NB4 (cell line): Measurements from ENCODE around the gene PRR29.
"Not testable (repeated sequence)": the region's sequence is repeated elsewhere in the genome, so short reads cannot be mapped to it uniquely, and the experiment has no call there.

ENCODE experiments used
- DNase-seq: peaks from one replicate; pipeline ENCODE4 v3.0.0; 2010; ENCODE audit warnings: low read depth
- H3K4me3 ChIP-seq: one replicate; pipeline ENCODE4 v1.5.1; 2011; ENCODE audit warnings: mild to moderate bottlenecking, low read depth, low read length, moderate library complexity
- MYC ChIP-seq: IDR thresholded peaks from 2 replicates; pipeline ENCODE4 v1.6.1; 2011; ENCODE audit warnings: low read depth, low read length
- POLR2A ChIP-seq: IDR thresholded peaks from 2 replicates; pipeline ENCODE4 v1.6.1; 2011; ENCODE audit warnings: mild to moderate bottlenecking; ENCODE audit not compliant: insufficient read length; ENCODE audit errors: extremely low read depth
- TF ChIP-seq, protein P1 (sequence below): IDR thresholded peaks from 2 replicates; pipeline ENCODE4 v1.6.1; 2011; ENCODE audit warnings: low read depth, low read length
- TF ChIP-seq, protein P2 (sequence below): IDR thresholded peaks from one replicate; pipeline ENCODE4 v1.5.1; 2012; ENCODE audit warnings: low read depth, low read length

The PRR29 gene

DNA sequence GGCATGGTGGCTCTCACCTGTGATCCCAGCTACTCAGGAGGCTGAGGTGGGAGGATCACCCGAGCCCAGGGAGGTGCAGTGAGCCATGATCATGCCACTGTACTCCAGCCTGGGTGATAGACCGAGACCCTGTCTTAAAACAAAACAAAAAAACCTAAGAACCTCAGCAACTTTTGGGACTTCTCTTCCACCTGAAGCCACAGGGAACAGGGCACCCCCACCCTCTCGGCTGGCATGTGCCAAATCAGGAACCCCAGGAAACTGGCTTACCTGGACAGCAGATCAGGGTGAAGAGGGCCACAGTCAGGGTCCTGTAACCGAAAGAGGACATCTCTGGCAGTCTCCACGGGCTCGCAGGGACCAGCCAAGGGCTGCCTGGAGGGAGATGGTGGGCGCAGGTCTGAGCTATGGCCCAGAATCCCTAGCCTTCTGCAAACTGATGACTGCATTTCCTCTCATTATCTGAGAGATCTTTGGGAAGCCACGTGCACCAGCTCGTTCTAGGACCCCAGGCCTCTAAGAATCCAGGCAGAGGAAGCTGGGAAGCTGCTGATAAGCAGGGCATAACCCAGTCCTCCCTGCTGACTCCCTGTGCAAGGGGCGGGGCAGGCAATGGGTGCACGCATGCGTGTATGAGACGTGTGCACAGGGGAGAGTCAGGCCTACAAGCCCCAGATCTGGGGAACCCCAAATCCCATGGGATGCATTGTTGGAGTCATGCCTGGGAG, 8.4 kb downstream of the PRR29 start:
- H3K4me3 ChIP-seq: no peak overlapping the region
- TF ChIP-seq MYC (no peak), POLR2A (no peak)
- TF ChIP-seq, protein P1, sequence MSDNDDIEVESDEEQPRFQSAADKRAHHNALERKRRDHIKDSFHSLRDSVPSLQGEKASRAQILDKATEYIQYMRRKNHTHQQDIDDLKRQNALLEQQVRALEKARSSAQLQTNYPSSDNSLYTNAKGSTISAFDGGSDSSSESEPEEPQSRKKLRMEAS: no peak
- no peak for DNase-seq

DNA sequence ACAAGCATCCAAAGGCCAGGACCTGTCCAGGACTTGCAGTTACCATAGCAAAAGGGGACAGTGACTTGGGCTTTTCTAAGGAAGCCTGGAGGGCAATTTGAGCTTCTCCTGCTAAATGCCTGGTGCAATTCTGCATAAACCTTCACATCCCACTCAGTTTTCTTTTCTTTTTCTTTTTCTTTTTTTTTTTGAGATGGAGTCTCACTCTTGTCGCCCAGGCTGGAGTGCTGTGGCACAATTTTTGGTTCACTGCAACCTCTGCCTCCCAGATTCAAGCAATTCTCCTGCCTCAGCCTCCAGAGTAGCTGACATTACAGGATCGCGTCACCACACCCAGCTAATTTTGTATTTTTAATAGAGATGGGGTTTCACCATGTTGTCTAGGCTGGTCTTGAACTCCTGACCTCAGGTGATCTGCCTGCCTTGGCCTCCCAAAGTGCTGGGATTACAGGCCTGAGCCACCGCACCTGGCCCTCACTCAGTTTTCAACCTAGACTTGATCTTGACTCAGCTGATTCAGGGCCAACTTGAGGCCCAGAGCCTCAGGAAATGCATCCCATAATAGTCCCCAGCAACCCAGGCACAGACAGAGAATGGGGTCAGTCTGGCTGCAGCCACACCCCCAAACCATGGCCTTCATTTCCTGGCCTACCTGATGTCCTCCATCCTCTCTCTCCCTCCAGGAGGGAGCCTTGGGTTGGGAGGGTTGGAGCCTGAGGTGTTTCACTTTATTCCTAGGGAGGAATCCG, 9.1 kb downstream of the PRR29 start:
- not testable (repeated sequence) for DNase-seq, H3K4me3 ChIP-seq

DNA sequence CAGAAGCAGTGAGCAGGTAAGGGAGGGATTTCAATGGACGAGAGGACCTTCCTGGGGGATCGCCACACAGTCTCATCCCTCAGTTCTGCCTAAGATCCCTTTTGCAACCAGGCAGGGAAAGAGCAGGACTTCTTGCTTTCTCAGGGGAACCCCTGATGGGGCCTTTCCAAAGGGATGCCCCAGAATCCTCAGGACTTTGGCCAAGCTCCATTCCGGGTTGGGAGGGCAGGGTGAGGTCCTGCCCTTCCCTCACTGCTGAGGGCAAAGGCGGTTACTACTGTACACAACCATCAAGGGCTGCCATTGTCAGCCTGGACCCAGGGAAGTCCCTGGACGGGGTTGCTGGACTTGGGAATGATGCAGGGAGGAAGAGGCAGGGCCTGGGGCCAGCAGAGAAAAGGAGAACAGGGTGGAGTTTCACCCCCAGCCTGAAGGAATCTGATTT, 9.7 kb downstream of the PRR29 start:
- H3K4me3 ChIP-seq: no peak overlapping the region
- TF ChIP-seq, protein P2, sequence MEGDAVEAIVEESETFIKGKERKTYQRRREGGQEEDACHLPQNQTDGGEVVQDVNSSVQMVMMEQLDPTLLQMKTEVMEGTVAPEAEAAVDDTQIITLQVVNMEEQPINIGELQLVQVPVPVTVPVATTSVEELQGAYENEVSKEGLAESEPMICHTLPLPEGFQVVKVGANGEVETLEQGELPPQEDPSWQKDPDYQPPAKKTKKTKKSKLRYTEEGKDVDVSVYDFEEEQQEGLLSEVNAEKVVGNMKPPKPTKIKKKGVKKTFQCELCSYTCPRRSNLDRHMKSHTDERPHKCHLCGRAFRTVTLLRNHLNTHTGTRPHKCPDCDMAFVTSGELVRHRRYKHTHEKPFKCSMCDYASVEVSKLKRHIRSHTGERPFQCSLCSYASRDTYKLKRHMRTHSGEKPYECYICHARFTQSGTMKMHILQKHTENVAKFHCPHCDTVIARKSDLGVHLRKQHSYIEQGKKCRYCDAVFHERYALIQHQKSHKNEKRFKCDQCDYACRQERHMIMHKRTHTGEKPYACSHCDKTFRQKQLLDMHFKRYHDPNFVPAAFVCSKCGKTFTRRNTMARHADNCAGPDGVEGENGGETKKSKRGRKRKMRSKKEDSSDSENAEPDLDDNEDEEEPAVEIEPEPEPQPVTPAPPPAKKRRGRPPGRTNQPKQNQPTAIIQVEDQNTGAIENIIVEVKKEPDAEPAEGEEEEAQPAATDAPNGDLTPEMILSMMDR: no peak
- TF ChIP-seq MYC (no peak), POLR2A (no peak)
- TF ChIP-seq, protein P1: no peak
- no peak for DNase-seq

DNA sequence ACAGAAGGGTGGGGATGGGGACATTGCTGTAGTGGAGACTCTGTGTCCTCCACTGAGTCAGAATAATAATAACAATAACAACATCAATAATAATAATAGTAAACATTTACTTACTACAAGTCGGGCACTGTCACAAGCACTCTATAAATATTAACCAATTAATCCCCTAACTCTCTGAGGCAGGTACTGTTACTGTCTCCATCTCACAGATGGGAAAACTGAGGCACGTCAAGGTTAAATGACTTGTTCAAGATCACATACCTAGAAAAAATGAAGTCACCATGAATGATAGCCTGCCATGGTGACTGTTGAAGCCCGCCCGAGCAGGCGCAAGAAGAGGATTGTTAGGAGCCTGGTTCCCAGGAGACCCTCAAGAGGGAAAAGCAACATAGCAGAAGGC, 10.2 kb downstream of the PRR29 start:
- no peak for DNase-seq
- no peak overlapping the region for H3K4me3 ChIP-seq
- TF ChIP-seq, protein P1: no peak
- TF ChIP-seq, protein P2: no peak
- no peak for TF ChIP-seq POLR2A
- no peak for TF ChIP-seq MYC

DNA sequence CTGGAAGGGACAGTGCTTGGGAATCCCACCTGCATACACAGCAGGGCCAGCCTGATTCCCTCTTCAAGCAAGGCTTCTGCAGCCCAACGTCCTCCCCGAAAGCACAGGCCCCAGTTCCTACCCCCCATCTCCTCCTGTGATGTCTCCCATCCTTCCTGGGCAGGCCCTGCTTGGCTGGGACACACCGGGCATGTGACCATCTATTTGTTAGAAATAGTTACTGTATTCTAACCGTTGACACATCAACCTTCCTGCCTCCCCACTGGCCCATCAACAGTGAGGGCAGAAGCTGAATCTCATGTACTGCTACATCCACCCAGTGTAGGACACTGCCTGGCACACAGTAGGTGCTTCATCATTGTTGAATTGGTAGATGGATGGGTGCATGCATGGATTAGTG, 10.7 kb downstream of the PRR29 start:
- no peak for DNase-seq
- TF ChIP-seq MYC (no peak), POLR2A (no peak)
- TF ChIP-seq, protein P1: no peak
- TF ChIP-seq, protein P2: no peak
- H3K4me3 ChIP-seq: no peak overlapping the region

DNA sequence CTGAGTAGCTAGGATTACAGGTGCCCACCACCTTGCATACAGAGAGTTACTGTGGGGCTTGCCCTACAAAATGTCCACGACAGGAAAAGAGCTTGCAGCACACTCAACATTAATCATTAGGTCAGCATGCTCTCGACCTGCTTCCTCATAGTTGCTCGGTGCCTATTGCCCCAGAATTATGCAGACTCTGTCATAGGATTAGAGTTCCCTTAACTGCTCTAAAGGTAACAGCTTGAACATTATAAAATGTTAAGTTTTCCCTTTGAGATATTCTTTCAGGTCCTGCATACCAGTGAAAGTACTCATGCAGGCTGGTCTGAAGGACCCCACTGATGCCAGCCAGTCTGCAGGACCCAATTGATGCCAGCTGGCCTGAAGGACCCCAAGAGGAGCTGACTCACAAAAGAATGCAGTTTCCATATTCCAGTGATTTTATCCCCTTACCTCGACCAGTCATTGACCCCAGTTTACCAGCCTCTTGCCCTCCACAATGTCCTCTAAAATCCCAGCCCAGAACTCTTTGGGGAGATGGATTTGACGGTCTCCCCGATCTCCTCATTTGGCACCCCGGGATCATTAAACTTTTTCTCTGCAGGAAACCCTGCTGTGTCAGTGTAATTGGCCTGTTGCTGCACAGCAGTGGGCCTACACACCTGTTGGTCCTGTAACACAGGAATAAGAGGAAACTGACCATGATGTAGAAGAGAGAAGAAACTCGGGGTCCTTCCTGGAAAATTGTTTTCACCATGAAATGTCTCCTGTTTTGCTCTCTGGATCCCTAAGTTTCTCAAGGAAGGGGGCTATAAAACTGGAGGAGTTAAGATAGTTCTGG, 11.6 kb downstream of the PRR29 start:
- H3K4me3 ChIP-seq: no peak overlapping the region
- no peak for DNase-seq
- TF ChIP-seq MYC (no peak), POLR2A (no peak)
- TF ChIP-seq, protein P2: no peak
- TF ChIP-seq, protein P1: no peak
